Trophoblast cell (in vitro differentiated cells and primary cell): ENCODE results near the gene GFRA1.

ENCODE experiments used
- DNase-seq, 2 donors: peaks; one replicate each; pipeline ENCODE4 v3.0.0-alpha.2; 2016
- H2AFZ ChIP-seq: 2 replicates; pipeline ENCODE4 v1.6.1; 2013; ENCODE audit warnings: low read length, moderate library complexity, mild to moderate bottlenecking; ENCODE audit not compliant: insufficient read depth, poor library complexity
- H2AK5ac ChIP-seq: 2 replicates; pipeline ENCODE4 v1.6.1; 2013; ENCODE audit warnings: mild to moderate bottlenecking, low read length
- H2BK120ac ChIP-seq: 2 replicates; pipeline ENCODE4 v1.6.1; 2013; ENCODE audit warnings: low read length, mild to moderate bottlenecking, moderate library complexity; ENCODE audit not compliant: insufficient read depth, poor library complexity
- H2BK12ac ChIP-seq: 2 replicates; pipeline ENCODE4 v1.6.1; 2013; ENCODE audit warnings: mild to moderate bottlenecking, low read length, moderate library complexity
- H2BK5ac ChIP-seq: 2 replicates; pipeline ENCODE4 v1.6.1; 2013; ENCODE audit warnings: low read length, low read depth, moderate library complexity, mild to moderate bottlenecking; ENCODE audit not compliant: poor library complexity
- H3K14ac ChIP-seq: 2 replicates; pipeline ENCODE4 v1.6.1; 2013; ENCODE audit warnings: mild to moderate bottlenecking, low read length
- H3K18ac ChIP-seq: 2 replicates; pipeline ENCODE4 v1.6.1; 2013; ENCODE audit warnings: mild to moderate bottlenecking, low read length
- H3K23ac ChIP-seq: 2 replicates; pipeline ENCODE4 v1.6.1; 2013; ENCODE audit warnings: low read length
- H3K27ac ChIP-seq: 2 replicates; pipeline ENCODE4 v1.5.1; 2013; ENCODE audit warnings: low read depth, mild to moderate bottlenecking, inconsistent platforms, low read length, moderate library complexity
- H3K27me3 ChIP-seq: 2 replicates; pipeline ENCODE4 v1.6.1; 2013; ENCODE audit warnings: inconsistent platforms, mild to moderate bottlenecking, low read length, moderate library complexity; ENCODE audit not compliant: insufficient read depth
- H3K36me3 ChIP-seq, 2 experiments: 1 replicate in 1 of 2; 2 replicates in 1 of 2; pipeline ENCODE4 v1.6.1; 2013; ENCODE audit warnings: low read length in 2 of 2, mild to moderate bottlenecking in 2 of 2, moderate library complexity in 1 of 2; ENCODE audit not compliant: insufficient read depth in 2 of 2, control insufficient read depth in 1 of 2
- H3K4ac ChIP-seq: 2 replicates; pipeline ENCODE4 v1.6.1; 2013; ENCODE audit warnings: low read depth, mild to moderate bottlenecking, low read length, moderate library complexity
- H3K4me1 ChIP-seq, 2 experiments: 1 replicate in 1 of 2; 2 replicates in 1 of 2; pipeline ENCODE4 v1.6.1; 2013; ENCODE audit warnings: low read length in 2 of 2, mild to moderate bottlenecking in 2 of 2, moderate library complexity in 1 of 2; ENCODE audit not compliant: insufficient read depth in 2 of 2, control insufficient read depth in 1 of 2
- H3K4me2 ChIP-seq: 2 replicates; pipeline ENCODE4 v1.6.1; 2013; ENCODE audit warnings: inconsistent platforms, mild to moderate bottlenecking, low read length, moderate library complexity
- H3K4me3 ChIP-seq: 2 replicates; pipeline ENCODE4 v1.5.1; 2013; ENCODE audit warnings: mild to moderate bottlenecking, low read depth, low read length, inconsistent platforms
- H3K79me1 ChIP-seq: one replicate; pipeline ENCODE4 v1.6.1; 2013; ENCODE audit warnings: low read length
- H3K79me2 ChIP-seq: 2 replicates; pipeline ENCODE4 v1.6.1; 2013; ENCODE audit warnings: low read length, mild to moderate bottlenecking; ENCODE audit not compliant: control insufficient read depth, insufficient read depth, poor library complexity
- H3K9ac ChIP-seq: 2 replicates; pipeline ENCODE4 v1.6.1; 2013; ENCODE audit warnings: mild to moderate bottlenecking, low read length
- H3K9me3 ChIP-seq: 2 replicates; pipeline ENCODE4 v1.6.1; 2013; ENCODE audit warnings: low read depth, mild to moderate bottlenecking, control low read depth, inconsistent platforms, low read length; ENCODE audit not compliant: insufficient read depth
- H4K12ac ChIP-seq: 2 replicates; pipeline ENCODE4 v1.6.1; 2013; ENCODE audit warnings: low read depth, mild to moderate bottlenecking, low read length, moderate library complexity
- H4K8ac ChIP-seq: 2 replicates; pipeline ENCODE4 v1.6.1; 2013; ENCODE audit warnings: low read depth, mild to moderate bottlenecking, low read length, moderate library complexity
- H4K91ac ChIP-seq: one replicate; pipeline ENCODE4 v1.6.1; 2013; ENCODE audit warnings: low read depth, mild to moderate bottlenecking, low read length, moderate library complexity
- WGBS: extraction: QIAGEN DNeasy Blood & Tissue Kit; methylation state at CpG from one replicate; pipeline ENCODE4 v1.1.7; 2013; ENCODE audit warnings: missing lambda C conversion rate; ENCODE audit not compliant: insufficient read length, insufficient coverage; ENCODE audit errors: extremely low coverage; 5-methylcytosine and 5-hydroxymethylcytosine counted together

GFRA1 gene

DNA sequence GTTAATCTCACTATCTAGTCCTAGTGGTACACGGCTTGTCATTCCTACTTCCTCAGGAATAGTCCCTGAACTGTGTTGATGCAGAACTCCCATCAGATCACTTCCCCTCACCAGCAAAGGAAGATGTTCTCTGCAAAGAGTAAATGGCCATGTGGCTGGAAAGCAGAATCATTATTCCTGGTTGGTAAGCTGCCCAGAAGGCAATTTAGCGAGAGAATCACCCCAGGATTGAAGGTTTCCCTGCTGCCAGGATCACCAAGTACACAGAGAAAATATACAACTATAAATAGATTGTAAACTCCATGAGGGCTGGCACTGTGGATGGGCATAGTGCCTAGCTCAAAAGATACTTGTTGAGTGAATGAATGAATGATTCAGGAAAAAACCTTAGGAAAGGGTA, 115.0 kb downstream of the GFRA1 start:
- H3K36me3 ChIP-seq: no peaks in the 10 kb centered on the region
- H2BK12ac ChIP-seq: no peak overlapping the region
- no peaks in the 10 kb centered on the region for H3K79me2 ChIP-seq
- no peaks in the 10 kb centered on the region for H3K4me1 ChIP-seq
- H4K91ac ChIP-seq: no peak overlapping the region
- DNase-seq: no peak
- no peak overlapping the region for H2BK120ac ChIP-seq
- H2AFZ ChIP-seq: no peak overlapping the region
- no peak overlapping the region for H3K27ac ChIP-seq
- no CpG with 5 or more reads among the region's 2 CpGs for WGBS
- no peak overlapping the region for H3K18ac ChIP-seq
- no peak overlapping the region for H3K14ac ChIP-seq
- no peak overlapping the region for H3K4me3 ChIP-seq
- peaks cover 5% of the 10 kb centered on the region for H3K9me3 ChIP-seq
- no peak overlapping the region for H3K4ac ChIP-seq
- no peaks in the 10 kb centered on the region for H3K79me1 ChIP-seq
- H2BK5ac ChIP-seq: no peak overlapping the region
- H3K27me3 ChIP-seq: no peaks in the 10 kb centered on the region
- no peak overlapping the region for H2AK5ac ChIP-seq
- no peak overlapping the region for H3K9ac ChIP-seq
- no peak overlapping the region for H4K12ac ChIP-seq
- H4K8ac ChIP-seq: no peak overlapping the region
- no peak overlapping the region for H3K4me2 ChIP-seq
- H3K23ac ChIP-seq: no peak overlapping the region

DNA sequence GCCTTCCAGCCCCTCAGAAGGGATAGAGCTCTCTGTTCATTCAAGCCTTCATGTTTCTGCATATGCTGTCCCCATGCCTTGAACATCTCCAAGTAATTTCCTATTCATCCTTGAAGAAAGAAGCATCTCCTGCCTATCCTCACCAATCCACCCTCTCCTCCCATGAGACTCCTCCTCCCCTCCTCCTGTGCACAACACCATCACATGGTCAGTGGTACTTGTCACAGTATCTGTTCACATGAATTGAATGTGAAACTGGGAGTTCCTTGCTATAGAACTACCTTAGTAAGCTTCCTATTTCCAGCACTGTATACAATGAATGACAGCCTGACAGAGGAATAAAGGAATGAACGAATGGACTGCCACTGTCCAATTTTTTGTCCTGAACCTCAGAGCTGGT, 115.5 kb downstream of the GFRA1 start:
- Histone ChIP-seq H3K4me1 (no peaks in the 10 kb centered on the region), H3K79me2 (no peaks in the 10 kb centered on the region), H3K9ac (no peak overlapping the region), H2AFZ (no peak overlapping the region), H2BK120ac (no peak overlapping the region), H3K79me1 (no peaks in the 10 kb centered on the region), H3K4me3 (no peak overlapping the region), H3K18ac (no peak overlapping the region), H4K8ac (no peak overlapping the region), H2BK5ac (no peak overlapping the region), H3K27ac (no peak overlapping the region), H2BK12ac (no peak overlapping the region), H3K14ac (no peak overlapping the region), H3K36me3 (no peaks in the 10 kb centered on the region), H3K9me3 (peaks cover 3% of the 10 kb centered on the region), H3K4me2 (no peak overlapping the region), H4K12ac (no peak overlapping the region), H2AK5ac (no peak overlapping the region), H3K4ac (no peak overlapping the region), H3K27me3 (no peaks in the 10 kb centered on the region), H3K23ac (no peak overlapping the region), H4K91ac (no peak overlapping the region)
- DNase-seq: no peak
- WGBS: no CpG with 5 or more reads among the region's 1 CpG

DNA sequence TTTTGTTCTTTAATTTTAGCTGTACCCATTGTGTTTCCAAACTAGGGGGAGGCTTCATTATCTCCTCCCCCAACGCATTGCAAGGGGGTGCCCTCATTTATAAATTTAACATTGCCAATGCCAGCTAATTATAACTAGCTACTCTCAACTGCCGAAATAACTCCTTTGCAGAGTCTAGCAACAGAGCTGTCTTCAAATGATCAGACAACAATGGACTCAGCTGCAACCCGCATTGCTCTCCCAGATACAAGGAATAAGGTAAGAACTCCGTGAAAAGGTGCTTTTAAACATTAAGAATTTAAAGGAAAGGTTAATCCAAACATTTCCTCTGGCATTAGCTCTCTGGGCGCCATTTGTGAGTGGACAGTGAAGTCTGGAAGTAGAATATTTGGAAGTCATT, 116.2 kb downstream of the GFRA1 start:
- no peak overlapping the region for H2AK5ac ChIP-seq
- DNase-seq: no peak
- no peak overlapping the region for H4K12ac ChIP-seq
- H3K23ac ChIP-seq: no peak overlapping the region
- no peak overlapping the region for H4K91ac ChIP-seq
- no peaks in the 10 kb centered on the region for H3K79me2 ChIP-seq
- H3K36me3 ChIP-seq: no peaks in the 10 kb centered on the region
- H2AFZ ChIP-seq: no peak overlapping the region
- H3K4ac ChIP-seq: no peak overlapping the region
- H3K4me1 ChIP-seq: no peaks in the 10 kb centered on the region
- no peak overlapping the region for H3K14ac ChIP-seq
- no peak overlapping the region for H3K27ac ChIP-seq
- H3K9ac ChIP-seq: no peak overlapping the region
- H3K4me3 ChIP-seq: no peak overlapping the region
- no CpG with 5 or more reads among the region's 5 CpGs for WGBS
- no peak overlapping the region for H2BK120ac ChIP-seq
- H3K18ac ChIP-seq: no peak overlapping the region
- H2BK5ac ChIP-seq: no peak overlapping the region
- peaks cover 3% of the 10 kb centered on the region for H3K9me3 ChIP-seq
- no peak overlapping the region for H4K8ac ChIP-seq
- H3K27me3 ChIP-seq: no peaks in the 10 kb centered on the region
- no peak overlapping the region for H2BK12ac ChIP-seq
- no peaks in the 10 kb centered on the region for H3K79me1 ChIP-seq
- no peak overlapping the region for H3K4me2 ChIP-seq

GRCh38 chr10:116155191-116155590, 117.8 kb downstream of the GFRA1 start:
- no peak overlapping the region for H3K27ac ChIP-seq

More at GRCh38 chr10:116155191-116155590, 117.8 kb downstream of the GFRA1 start:
- Histone ChIP-seq H3K79me1 (no peaks in the 10 kb centered on the region), H3K4me2 (no peak overlapping the region), H2BK120ac (no peak overlapping the region), H2AK5ac (no peak overlapping the region), H3K18ac (no peak overlapping the region), H3K14ac (no peak overlapping the region), H3K27me3 (no peaks in the 10 kb centered on the region), H3K4me1 (no peaks in the 10 kb centered on the region), H3K36me3 (no peaks in the 10 kb centered on the region), H3K9ac (no peak overlapping the region), H3K4ac (no peak overlapping the region), H2BK12ac (no peak overlapping the region), H4K91ac (no peak overlapping the region), H4K12ac (no peak overlapping the region), H2BK5ac (no peak overlapping the region), H3K23ac (no peak overlapping the region), H2AFZ (no peak overlapping the region), H4K8ac (no peak overlapping the region), H3K9me3 (peaks cover 3% of the 10 kb centered on the region), H3K79me2 (no peaks in the 10 kb centered on the region), H3K4me3 (no peak overlapping the region)
- no peak for DNase-seq
- no CpG with 5 or more reads among the region's 1 CpG for WGBS
